Occipital lobe (tissue), 2 donors: ENCODE data around the gene PFN1. TPM values are rescaled to one million over a fixed set of nuclear protein-coding genes. Genes with fewer than 3 reads are reported as not detected.
"Not testable (repeated sequence)": the region's sequence is repeated elsewhere in the genome, so short reads cannot be mapped to it uniquely, and the experiment has no call there.

ENCODE experiments used
- DNase-seq: peaks from one replicate; lab custom pipeline; 2025; lab: John Stamatoyannopoulos, UW
- total RNA-seq: library from RNA; depleted of rRNA; stranded (reverse); fragments of >200 nt; gene quantifications from one replicate; pipeline ENCODE4 v1.2.3, GENCODE V29; 2014

The PFN1 gene
- total RNA-seq, 1 donor from 2014 or later: 53.0 TPM

GRCh38 chr17:4926577-4927335 is 21.6 kb downstream of the PFN1 start:
- DNase-seq: not testable (repeated sequence)

DNA sequence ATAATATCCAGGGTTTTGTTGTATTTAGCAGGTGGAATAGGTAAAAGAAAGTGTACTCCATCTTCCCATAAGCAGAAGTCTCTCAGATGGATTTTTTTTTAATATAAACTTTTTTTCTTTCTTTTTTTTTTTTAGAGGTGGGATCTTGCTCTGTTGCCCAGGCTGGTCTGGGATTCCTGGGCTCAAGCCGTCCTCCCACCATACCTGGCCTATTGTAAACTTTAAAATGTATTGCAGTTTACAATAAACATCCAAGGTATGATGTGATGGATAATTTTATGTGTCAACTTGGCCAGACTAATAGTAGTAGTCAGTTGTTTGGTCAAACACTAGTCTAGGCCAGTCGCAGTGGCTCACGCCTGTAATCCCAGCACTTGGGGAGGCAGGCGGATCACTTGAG is 27.0 kb downstream of the PFN1 start:
- DNase-seq: no peak

- no peak for DNase-seq
Measured at GRCh38 chr17:4920351-4921048, 27.8 kb downstream of the PFN1 start.

- no peak for DNase-seq
Measured at GRCh38 chr17:4919511-4920047, 28.8 kb downstream of the PFN1 start.

DNA sequence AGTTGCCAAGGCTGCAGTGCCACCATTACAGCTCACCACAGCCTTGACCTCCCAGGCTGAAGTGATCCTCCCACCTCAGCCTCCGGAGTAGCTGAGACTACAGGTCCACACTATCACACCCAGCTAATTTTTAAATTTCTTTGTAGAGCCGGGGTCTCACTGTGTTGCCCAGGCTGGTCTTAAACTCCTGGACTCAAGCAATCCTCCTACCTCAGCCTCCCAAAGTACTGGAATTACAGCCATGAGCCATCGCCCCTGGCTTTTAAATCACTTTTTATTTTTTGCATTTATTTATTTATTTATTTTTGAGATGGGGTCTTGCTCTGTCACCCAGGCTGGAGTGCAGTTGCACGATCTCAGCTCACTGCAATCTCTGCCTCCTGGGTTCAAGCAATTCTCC is 33.8 kb downstream of the PFN1 start:
- not testable (repeated sequence) for DNase-seq

DNA sequence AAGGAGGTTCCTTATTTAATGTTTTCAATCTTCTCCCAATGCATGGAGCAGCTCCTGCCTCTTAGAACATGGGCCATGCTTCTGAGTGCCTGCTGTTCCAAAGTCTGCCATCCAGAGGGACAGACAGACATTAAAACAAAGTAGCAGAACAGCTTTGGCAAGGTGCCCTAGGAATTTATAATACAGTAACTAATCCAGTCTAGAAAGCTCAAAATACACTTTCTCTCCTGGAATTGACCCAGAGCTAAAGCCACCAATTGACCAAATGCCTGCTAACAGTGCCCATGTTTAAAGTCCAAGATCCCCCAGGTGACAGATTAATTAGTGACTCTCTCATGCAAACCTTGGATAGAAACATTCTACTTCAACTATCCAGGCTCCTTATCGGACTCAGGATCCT is 34.3 kb downstream of the PFN1 start:
- DNase-seq: no peak

DNA sequence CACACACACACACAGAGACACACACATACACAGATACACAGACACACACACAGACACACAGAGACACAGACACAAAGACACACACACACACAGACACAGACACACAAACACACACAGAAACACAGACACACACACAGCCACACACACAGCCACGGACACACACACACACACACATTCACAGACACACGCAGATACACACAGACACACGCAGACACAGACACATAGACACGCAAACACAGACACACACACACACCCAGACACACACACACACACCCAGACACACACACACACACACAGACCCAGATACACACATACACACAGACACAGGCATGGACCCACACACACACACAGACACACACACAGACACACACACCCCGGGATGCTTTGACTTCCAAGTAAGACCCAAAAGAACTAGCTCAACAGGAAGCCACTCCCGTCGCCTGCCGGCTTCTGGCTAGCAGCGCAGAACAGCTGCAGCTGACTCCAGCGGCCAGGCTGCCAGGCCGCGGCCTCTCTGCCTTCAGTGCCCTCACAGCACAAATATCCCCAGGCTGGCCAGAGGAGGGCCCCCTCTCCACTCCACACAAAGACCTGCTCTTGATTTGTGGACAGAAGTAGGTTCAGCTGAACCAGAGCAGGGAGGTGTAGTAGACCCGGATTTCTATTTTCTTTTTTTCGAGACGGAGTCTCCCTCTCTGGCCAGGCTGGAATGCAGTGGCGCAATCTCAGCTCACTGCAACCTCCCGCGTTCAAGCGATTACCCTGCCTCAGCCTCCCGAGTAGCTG is 39.4 kb downstream of the PFN1 start:
- peak; percentile 79 for DNase-seq

GRCh38 chr17:4908301-4908700 is 40.0 kb downstream of the PFN1 start:
- DNase-seq: no peak

- not testable (repeated sequence) for DNase-seq
Measured at GRCh38 chr17:4906642-4907041, 41.7 kb downstream of the PFN1 start.

- DNase-seq: peak; percentile 17
Measured at GRCh38 chr17:4903051-4903818, 45.1 kb downstream of the PFN1 start, which contains the start of gene CHRNE. CHRNE (minus strand) TSS chr17:4903098; CDS start chr17:4903063, 35 bp downstream.

- no peak for DNase-seq
Measured at GRCh38 chr17:4902540-4902939, 45.8 kb downstream of the PFN1 start.

DNA sequence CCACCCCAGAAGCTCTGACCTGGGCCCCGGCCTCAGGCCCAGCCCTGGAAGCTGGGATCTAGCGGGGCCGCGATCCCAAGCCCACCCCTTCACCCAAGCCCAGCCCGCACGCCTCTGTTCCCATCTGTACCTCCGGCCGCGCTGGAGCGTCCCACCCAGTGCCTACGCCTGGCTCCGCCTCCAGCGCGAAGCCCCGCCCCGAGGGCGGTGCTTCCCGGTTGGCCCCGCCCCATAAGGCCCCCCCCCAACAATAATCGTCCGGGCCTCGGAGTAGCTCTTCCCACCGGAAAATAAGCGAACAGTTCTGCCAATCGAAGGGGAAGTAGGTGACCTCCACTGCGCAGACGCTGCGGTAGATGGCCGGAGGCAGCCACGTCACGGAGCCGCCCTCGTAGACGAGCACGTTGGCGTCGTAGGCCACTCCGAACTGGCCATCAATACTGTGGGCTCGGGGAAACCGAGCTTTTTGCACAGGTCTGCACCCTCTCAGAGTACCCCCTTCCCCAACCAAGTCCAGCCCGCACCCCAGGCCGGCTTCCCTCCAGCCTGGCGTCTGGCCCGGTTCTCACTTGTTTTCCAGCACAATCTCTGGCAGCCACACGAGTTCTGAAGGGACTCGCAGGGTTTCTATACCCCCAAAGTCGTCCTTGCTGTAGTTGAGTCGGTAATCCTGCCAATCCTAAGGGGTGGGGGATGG is 46.5 kb downstream of the PFN1 start:
- DNase-seq: no peak

DNA sequence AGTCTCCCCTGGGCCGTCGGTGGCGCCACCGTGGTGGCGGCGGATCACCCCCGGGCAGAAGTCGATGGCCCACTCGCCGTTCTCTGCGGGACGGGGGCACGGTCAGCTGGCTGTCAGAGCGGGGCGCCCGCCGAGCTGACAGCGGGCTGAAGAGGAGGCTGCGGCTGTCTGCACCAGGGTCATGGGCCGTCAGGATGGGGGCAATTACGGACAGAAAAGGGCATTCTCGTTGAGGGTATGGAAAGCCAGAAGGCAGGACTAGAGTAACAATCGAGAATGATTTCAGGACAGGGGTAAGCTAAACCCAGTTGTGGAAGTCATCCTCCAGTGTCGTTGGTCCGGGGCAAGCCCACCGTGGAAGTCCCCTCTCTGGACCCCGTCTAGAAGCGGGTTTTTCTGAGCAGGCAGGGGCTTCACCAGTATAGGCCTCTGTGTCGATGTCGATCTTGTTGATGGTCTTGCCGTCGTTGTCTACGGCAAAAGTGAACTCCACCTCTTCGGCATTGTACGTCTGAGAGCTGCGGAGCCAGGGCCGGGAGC is 47.2 kb downstream of the PFN1 start:
- DNase-seq: no peak

GRCh38 chr17:4900231-4901107 is 47.9 kb downstream of the PFN1 start:
- no peak for DNase-seq

- DNase-seq: peak; percentile 68
Measured at GRCh38 chr17:4899341-4900230, 48.7 kb downstream of the PFN1 start, which contains the start of gene C17orf107. C17orf107 (plus strand) TSS chr17:4899536; CDS start chr17:4899763, 227 bp downstream.

GRCh38 chr17:4898927-4899326 is 49.4 kb downstream of the PFN1 start:
- no peak for DNase-seq

GRCh38 chr17:4898351-4898750 is 50.0 kb downstream of the PFN1 start:
- no peak for DNase-seq

GRCh38 chr17:4897785-4898184 is 50.5 kb downstream of the PFN1 start:
- DNase-seq: no peak
